ENCODE results near the gene GSTM2.

DNA sequence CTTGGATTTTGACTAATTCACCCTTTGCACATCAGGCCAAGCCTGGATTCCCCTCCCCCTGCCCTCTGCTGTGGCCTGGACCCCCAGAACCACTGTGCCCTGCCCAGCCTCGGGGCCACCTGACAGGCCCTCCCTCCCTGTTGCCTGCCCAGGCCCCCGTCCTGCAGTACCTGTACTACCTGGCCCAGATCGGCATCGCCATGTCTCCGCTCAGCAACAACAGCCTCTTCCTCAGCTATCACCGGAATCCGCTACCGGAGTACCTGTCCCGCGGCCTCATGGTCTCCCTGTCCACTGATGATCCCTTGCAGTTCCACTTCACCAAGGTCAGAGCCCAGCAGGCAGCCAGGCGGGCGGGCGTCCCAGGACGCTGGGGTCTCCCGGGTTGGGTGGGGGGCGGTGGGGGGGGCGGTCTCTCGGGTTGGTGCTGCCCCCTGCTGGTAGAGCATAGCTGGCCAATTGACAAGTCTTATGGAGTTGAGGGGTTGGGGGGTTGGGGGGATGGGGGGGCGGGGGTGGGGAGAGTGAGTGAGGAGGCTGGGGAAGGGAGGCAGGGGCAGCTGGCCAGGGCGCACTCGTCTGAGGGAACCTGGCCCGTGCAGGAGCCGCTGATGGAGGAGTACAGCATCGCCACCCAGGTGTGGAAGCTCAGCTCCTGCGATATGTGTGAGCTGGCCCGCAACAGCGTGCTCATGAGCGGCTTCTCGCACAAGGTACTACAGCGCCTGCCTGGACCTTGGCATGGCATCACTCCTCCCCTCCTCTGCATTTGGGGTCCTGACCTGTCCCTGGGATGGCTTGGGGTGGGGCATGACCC is 37.6 kb upstream of the GSTM2 start:
- TF ChIP-seq CTCF (IDR thresholded peaks at IDR 0.05), result peak in 10 of 12 donors; percentile 15 to 43 (median 34)
- TF ChIP-seq POLR2A (IDR thresholded peaks at IDR 0.05), result no peak

Data from heart left ventricle (tissue), 13 donors.